ENCODE measurements around the gene TAC3.
A peak's percentile ranks its signal among the peaks of the same experiment; 100 is the strongest.
"Not testable (repeated sequence)": the region's sequence is repeated elsewhere in the genome, so short reads cannot be mapped to it uniquely, and the experiment has no call there.

Gene TAC3

GRCh38 chr12:57025196-57025595, 8.9 kb upstream of the TAC3 start:
- no peak for DNase-seq (ENCODE audit: insufficient read length, low spot score)
- FAIRE-seq = no peak
- no peak for TF ChIP-seq POLR2A (IDR thresholded peaks at IDR 0.05; ENCODE audit: low read depth, low read length)
- no peak for TF ChIP-seq PAX5 (IDR thresholded peaks at IDR 0.05; ENCODE audit: insufficient read depth, low read length, severe bottlenecking)
- no peak for TF ChIP-seq TAF1 (IDR thresholded peaks at IDR 0.05; ENCODE audit: low read depth, low read length)
- no peak for TF ChIP-seq POU2F2 (IDR thresholded peaks at IDR 0.05; ENCODE audit: low read depth, low read length)
- TF ChIP-seq POLR2AphosphoS5 (IDR thresholded peaks at IDR 0.05; ENCODE audit: low read depth, low read length) = no peak
- no peak for TF ChIP-seq SPI1 (IDR thresholded peaks at IDR 0.05; ENCODE audit: low read depth, low read length)

GRCh38 chr12:57022324-57022723, 6.0 kb upstream of the TAC3 start:
- DNase-seq (ENCODE audit: insufficient read length, low spot score); FAIRE-seq: not testable (repeated sequence)

GRCh38 chr12:57019983-57020719, 3.8 kb upstream of the TAC3 start:
- TF ChIP-seq SPI1 (IDR thresholded peaks at IDR 0.05; ENCODE audit: low read depth, low read length) (no peak), POLR2AphosphoS5 (IDR thresholded peaks at IDR 0.05; ENCODE audit: low read depth, low read length) (no peak), TAF1 (IDR thresholded peaks at IDR 0.05; ENCODE audit: low read depth, low read length) (no peak), POU2F2 (IDR thresholded peaks at IDR 0.05; ENCODE audit: low read depth, low read length) (no peak), PAX5 (IDR thresholded peaks at IDR 0.05; ENCODE audit: insufficient read depth, low read length, severe bottlenecking) (no peak)
- no peak for FAIRE-seq
- no peak for DNase-seq (ENCODE audit: insufficient read length, low spot score)

- DNase-seq (ENCODE audit: insufficient read length, low spot score) = no peak
- TF ChIP-seq SPI1 (IDR thresholded peaks at IDR 0.05; ENCODE audit: low read depth, low read length) = no peak
- TF ChIP-seq PAX5 (IDR thresholded peaks at IDR 0.05; ENCODE audit: insufficient read depth, low read length, severe bottlenecking) = no peak
- TF ChIP-seq TAF1 (IDR thresholded peaks at IDR 0.05; ENCODE audit: low read depth, low read length) = no peak
- TF ChIP-seq POLR2A (IDR thresholded peaks at IDR 0.05; ENCODE audit: low read depth, low read length) = no peak
- TF ChIP-seq POU2F2 (IDR thresholded peaks at IDR 0.05; ENCODE audit: low read depth, low read length) = no peak
- TF ChIP-seq POLR2AphosphoS5 (IDR thresholded peaks at IDR 0.05; ENCODE audit: low read depth, low read length) = no peak
- FAIRE-seq = no peak
Observed at GRCh38 chr12:57018906-57019305, 2.6 kb upstream of the TAC3 start.

GRCh38 chr12:57018353-57018752, 2.0 kb upstream of the TAC3 start:
- FAIRE-seq = not testable (repeated sequence)

GRCh38 chr12:57012600-57013465, 3.5 kb downstream of the TAC3 start:
- DNase-seq (ENCODE audit: insufficient read length, low spot score) (peak; percentile 43), FAIRE-seq (peak; percentile 92)
- TF ChIP-seq PAX5 (IDR thresholded peaks at IDR 0.05; ENCODE audit: insufficient read depth, low read length, severe bottlenecking) (no peak), SPI1 (IDR thresholded peaks at IDR 0.05; ENCODE audit: low read depth, low read length) (peak; percentile 89), TAF1 (IDR thresholded peaks at IDR 0.05; ENCODE audit: low read depth, low read length) (no peak), POLR2A (IDR thresholded peaks at IDR 0.05; ENCODE audit: low read depth, low read length) (no peak), POLR2AphosphoS5 (IDR thresholded peaks at IDR 0.05; ENCODE audit: low read depth, low read length) (no peak), POU2F2 (IDR thresholded peaks at IDR 0.05; ENCODE audit: low read depth, low read length) (no peak)

More at GRCh38 chr12:57018353-57018752, 2.0 kb upstream of the TAC3 start:
- not testable (repeated sequence) for DNase-seq (ENCODE audit: insufficient read length, low spot score)

- TF ChIP-seq POLR2AphosphoS5 (IDR thresholded peaks at IDR 0.05; ENCODE audit: low read depth, low read length) (no peak), POU2F2 (IDR thresholded peaks at IDR 0.05; ENCODE audit: low read depth, low read length) (no peak), SPI1 (IDR thresholded peaks at IDR 0.05; ENCODE audit: low read depth, low read length) (no peak), TAF1 (IDR thresholded peaks at IDR 0.05; ENCODE audit: low read depth, low read length) (no peak), POLR2A (IDR thresholded peaks at IDR 0.05; ENCODE audit: low read depth, low read length) (no peak), PAX5 (IDR thresholded peaks at IDR 0.05; ENCODE audit: insufficient read depth, low read length, severe bottlenecking) (no peak)
- peak; percentile 69 for FAIRE-seq
- DNase-seq (ENCODE audit: insufficient read length, low spot score) = no peak
Observed at GRCh38 chr12:57011438-57012424, 4.6 kb downstream of the TAC3 start.

- DNase-seq (ENCODE audit: insufficient read length, low spot score) = no peak
- FAIRE-seq = no peak
- TF ChIP-seq POU2F2 (IDR thresholded peaks at IDR 0.05; ENCODE audit: low read depth, low read length) = no peak
- TF ChIP-seq TAF1 (IDR thresholded peaks at IDR 0.05; ENCODE audit: low read depth, low read length) = no peak
- no peak for TF ChIP-seq PAX5 (IDR thresholded peaks at IDR 0.05; ENCODE audit: insufficient read depth, low read length, severe bottlenecking)
- no peak for TF ChIP-seq POLR2A (IDR thresholded peaks at IDR 0.05; ENCODE audit: low read depth, low read length)
- TF ChIP-seq SPI1 (IDR thresholded peaks at IDR 0.05; ENCODE audit: low read depth, low read length) = no peak
- TF ChIP-seq POLR2AphosphoS5 (IDR thresholded peaks at IDR 0.05; ENCODE audit: low read depth, low read length) = no peak
Observed at GRCh38 chr12:57010627-57011247, 5.6 kb downstream of the TAC3 start.

All from GM12891 (cell line).